Endothelial cell of umbilical vein (primary cell): ENCODE measurements around the gene ITGB3. TPM values are rescaled to one million over a fixed set of nuclear protein-coding genes. Genes with fewer than 3 reads are reported as not detected.

Source experiments
- BruUV-seq: library from RNA; stranded (reverse); fragments of 400-500 nt; replicated peaks from 2 replicates; lab custom pipeline; 2021; lab: Mats Ljungman, UMichigan
- CTCF ChIA-PET: fragments of 300-600, 350-600 bp; sonication (Branson Sonifier 250); formaldehyde crosslinking; loops from one replicate; lab custom pipeline; 2021; ENCODE audit warnings: antibody characterized with exemption, inconsistent platforms; lab: Charles Lee
- POLR2A ChIA-PET: fragments of 300-600, 350-600 bp; sonication (Branson Sonifier 250); formaldehyde crosslinking; loops from one replicate; lab custom pipeline; 2021; ENCODE audit warnings: antibody characterized with exemption, inconsistent platforms; lab: Charles Lee
- DNase-seq: peaks from one replicate; pipeline ENCODE4 v3.0.0-alpha.2; 2011; ENCODE audit warnings: low read depth, low spot score
- FAIRE-seq: peaks from 2 replicates; lab custom pipeline; 2011; peaks lifted over from hg19 to GRCh38; lab: Jason Lieb, UNC
- H2AFZ ChIP-seq: 2 replicates; pipeline ENCODE4 v1.6.0; 2012; ENCODE audit warnings: low read depth, low read length, control low read depth, inconsistent platforms
- H3K27ac ChIP-seq: 2 replicates; pipeline ENCODE4 v1.5.1; 2011; ENCODE audit warnings: low read depth, mild to moderate bottlenecking, control low read depth, low read length, moderate library complexity; ENCODE audit not compliant: insufficient read depth
- H3K27me3 ChIP-seq, 2 experiments: 2 replicates each; pipeline versions ENCODE4 v1.6.0 to v1.6.1; 2011; ENCODE audit warnings: low read length in 2 of 2, mixed read lengths in 1 of 2; ENCODE audit not compliant: control insufficient read depth in 2 of 2, insufficient read depth in 2 of 2
- H3K36me3 ChIP-seq, 2 experiments: 2 replicates in 1 of 2; 3 replicates in 1 of 2; pipeline ENCODE4 v1.5.1; 2011; ENCODE audit warnings: low read length in 2 of 2, mild to moderate bottlenecking in 1 of 2, moderate library complexity in 1 of 2; ENCODE audit not compliant: control insufficient read depth in 2 of 2, insufficient read depth in 2 of 2; ENCODE audit errors: extremely low read depth in 1 of 2
- H3K4me1 ChIP-seq: 3 replicates; pipeline ENCODE4 v1.5.1; 2011; ENCODE audit warnings: mild to moderate bottlenecking, low read length; ENCODE audit not compliant: control insufficient read depth, insufficient read depth; ENCODE audit errors: extremely low read depth
- H3K4me2 ChIP-seq: 2 replicates; pipeline ENCODE4 v1.6.1; 2011; ENCODE audit warnings: low read length, control low read depth, mixed read lengths; ENCODE audit not compliant: insufficient read depth
- H3K4me3 ChIP-seq, 3 experiments: fragments of 200-600 bp in 1 of 3; sonication (generic), shearing (Covaris generic) in 1 of 3; replicated peaks in 1 of 3; 2 replicates each; pipeline ENCODE4 v1.5.1; 2011 to 2016; ENCODE audit warnings: control low read depth in 3 of 3, low read length in 3 of 3, mild to moderate bottlenecking in 2 of 3, inconsistent platforms in 1 of 3, low read depth in 1 of 3, moderate library complexity in 1 of 3; ENCODE audit not compliant: insufficient read depth in 1 of 3
- H3K79me2 ChIP-seq: 2 replicates; pipeline ENCODE4 v1.6.0; 2012; ENCODE audit warnings: low read length, inconsistent platforms; ENCODE audit not compliant: control insufficient read depth, insufficient read depth
- H3K9ac ChIP-seq: replicated peaks from 2 replicates; pipeline ENCODE3; 2011; ENCODE audit warnings: low read length, control low read depth; ENCODE audit not compliant: insufficient read depth; ENCODE audit errors: extremely low read depth
- H3K9me1 ChIP-seq: replicated peaks from 3 replicates; pipeline ENCODE4 v1.6.0; 2011; ENCODE audit warnings: mild to moderate bottlenecking, low read length; ENCODE audit not compliant: control insufficient read depth, insufficient read depth; ENCODE audit errors: extremely low read depth
- H3K9me3 ChIP-seq: replicated peaks from 2 replicates; pipeline ENCODE4 v1.5.1; 2012; ENCODE audit warnings: low read length, inconsistent platforms; ENCODE audit not compliant: control insufficient read depth, insufficient read depth
- H4K20me1 ChIP-seq: replicated peaks from 2 replicates; pipeline ENCODE3; 2011; ENCODE audit warnings: mild to moderate bottlenecking, low read length; ENCODE audit not compliant: control insufficient read depth, insufficient read depth; ENCODE audit errors: extremely low read depth
- CTCF ChIP-seq, 2 donors: IDR thresholded peaks; 1 replicate in 1 of 2; 2 replicates in 1 of 2; pipeline ENCODE4 v1.5.1; 2011; ENCODE audit warnings: low read length in 2 of 2, mild to moderate bottlenecking in 2 of 2, moderate library complexity in 2 of 2, control low read depth in 1 of 2, inconsistent platforms in 1 of 2, low read depth in 1 of 2; ENCODE audit not compliant: insufficient read depth in 1 of 2; ENCODE audit errors: extremely low read depth in 1 of 2
- EZH2 ChIP-seq: IDR thresholded peaks from 2 replicates; pipeline ENCODE4 v1.6.1; 2012; ENCODE audit warnings: borderline replicate concordance, low read depth, mild to moderate bottlenecking, moderate library complexity, low read length, inconsistent platforms; ENCODE audit not compliant: severe bottlenecking
- FOS ChIP-seq: IDR thresholded peaks from 2 replicates; pipeline ENCODE4 v1.6.1; 2011; ENCODE audit warnings: mild to moderate bottlenecking, low read length, moderate library complexity, borderline replicate concordance; ENCODE audit not compliant: insufficient read depth
- GATA2 ChIP-seq: IDR thresholded peaks from 2 replicates; pipeline ENCODE4 v1.7.0; 2011; ENCODE audit warnings: low read depth, mild to moderate bottlenecking, moderate library complexity, mixed read lengths, low read length; ENCODE audit not compliant: insufficient read length, insufficient read depth
- JUN ChIP-seq: IDR thresholded peaks from 2 replicates; pipeline ENCODE4 v1.6.1; 2011; ENCODE audit warnings: borderline replicate concordance, low read depth; ENCODE audit not compliant: insufficient read length, insufficient read depth
- MYC ChIP-seq: IDR thresholded peaks from one replicate; pipeline ENCODE4 v1.6.1; 2011; ENCODE audit warnings: mild to moderate bottlenecking, low read depth, low read length
- POLR2A ChIP-seq: IDR thresholded peaks from 2 replicates; pipeline ENCODE4 v1.6.1; 2012; ENCODE audit warnings: low read depth, mild to moderate bottlenecking, control low read depth, low read length
- POLR2AphosphoS5 ChIP-seq: IDR thresholded peaks from 2 replicates; pipeline ENCODE4 v1.6.1; 2012; ENCODE audit warnings: low read depth, mild to moderate bottlenecking, control low read depth, low read length, moderate library complexity; ENCODE audit not compliant: insufficient read depth
- dilution Hi-C: fragments of 300-500 bp; cut with MboI; formaldehyde crosslinking; loops from one replicate; pipeline ENCODE4 v1.15.0; 2019; ENCODE audit warnings: low sequenced_read_pairs; ENCODE audit not compliant: extremely low pct_ligation_motif_present
- intact Hi-C: fragments of 100-400 bp; cut with micrococcal nuclease; formaldehyde crosslinking; loops from one replicate; pipeline ENCODE4 v1.10.0; 2022
- polyA plus RNA-seq, 4 experiments: library from polyadenylated mRNA; depleted of rRNA in 3 of 4; stranded (reverse) in 3 of 4; unstranded in 1 of 4; fragments of >200 nt; gene quantifications; 2 replicates each; pipeline versions ENCODE4 v1.2.1 to v1.2.3, GENCODE V29; 2011 to 2012; ENCODE audit warnings: missing spikeins in 1 of 4
- total RNA-seq: library from RNA; stranded (reverse); gene quantifications from 2 replicates; pipeline ENCODE4 v1.2.3, GENCODE V29; 2021
- TF ChIP-seq, protein P1 (sequence below): IDR thresholded peaks from 2 replicates; pipeline ENCODE4 v1.6.1; 2011; ENCODE audit not compliant: insufficient read depth, insufficient read length

Gene ITGB3
- total and polyA plus RNA-seq, 2 donors (not counting 3 experiments of a cell fraction or from before 2014, with no cell fraction given), result 55.8 to 60.0 TPM

GRCh38 chr17:47209499-47209898, 44.1 kb upstream of the ITGB3 start:
- dilution Hi-C loops, result no loop called here
- H3K4me2 ChIP-seq, result no peak overlapping the region
- FAIRE-seq, result no peak

DNA sequence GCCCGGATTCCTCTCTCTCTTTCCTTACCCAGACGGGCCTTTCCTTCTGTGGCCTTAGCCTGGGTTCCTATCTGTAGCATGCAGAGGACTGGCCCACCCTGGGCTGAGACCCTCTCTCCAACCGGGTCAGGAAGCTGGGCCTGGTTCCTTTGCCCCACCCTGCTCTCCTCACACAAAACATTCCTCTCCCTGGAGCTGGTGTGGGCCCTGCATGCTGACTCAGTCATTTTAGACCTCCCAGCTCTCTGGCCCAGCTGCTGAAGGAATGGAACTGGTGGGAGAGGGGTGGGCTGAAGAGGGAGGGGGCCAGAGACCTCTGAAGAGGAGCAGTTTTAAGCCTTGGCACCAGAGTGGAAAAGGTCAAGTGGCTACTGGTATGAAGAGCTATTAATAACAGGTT, 43.5 kb upstream of the ITGB3 start:
- Histone ChIP-seq H4K20me1 (no peaks in the 10 kb centered on the region), H3K4me1 (no peaks in the 10 kb centered on the region), H3K79me2 (no peaks in the 10 kb centered on the region), H2AFZ (no peak overlapping the region), H3K27me3 (no peaks in the 10 kb centered on the region), H3K36me3 (no peaks in the 10 kb centered on the region), H3K4me2 (no peak overlapping the region), H3K4me3 (no peak overlapping the region), H3K9me1 (no peaks in the 10 kb centered on the region), H3K9ac (no peak overlapping the region), H3K9me3 (no peaks in the 10 kb centered on the region), H3K27ac (no peak overlapping the region)
- DNase-seq (no peak), FAIRE-seq (no peak)
- POLR2A ChIA-PET, result no interaction called here
- no TSS peak for BruUV-seq
- CTCF ChIA-PET, result interaction anchor here (2.1 kb wide), 1 partner anchor 21 kb away, joined by 6 read pairs; the partner anchor contains the start of gene CDC27
- dilution Hi-C loops (no loop called here), intact Hi-C loops (no loop called here)
- TF ChIP-seq GATA2 (no peak), POLR2A (no peak), MYC (no peak), POLR2AphosphoS5 (no peak), JUN (no peak), EZH2 (no peak), FOS (no peak), CTCF (IDR thresholded peaks at IDR 0.05; ENCODE audit: extremely low read depth in 1 of 2, insufficient read depth in 1 of 2, low read depth in 1 of 2, low read length in 2 of 2) (no peak)
- TF ChIP-seq, protein P1, sequence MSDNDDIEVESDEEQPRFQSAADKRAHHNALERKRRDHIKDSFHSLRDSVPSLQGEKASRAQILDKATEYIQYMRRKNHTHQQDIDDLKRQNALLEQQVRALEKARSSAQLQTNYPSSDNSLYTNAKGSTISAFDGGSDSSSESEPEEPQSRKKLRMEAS, result no peak

More at GRCh38 chr17:47209499-47209898, 44.1 kb upstream of the ITGB3 start:
- H2AFZ ChIP-seq, result no peak overlapping the region
- H3K27me3 ChIP-seq, result no peaks in the 10 kb centered on the region
- POLR2A ChIA-PET, result no interaction called here
- intact Hi-C loops, result no loop called here
- no peaks in the 10 kb centered on the region for H3K79me2 ChIP-seq
- no peak overlapping the region for H3K4me3 ChIP-seq
- TF ChIP-seq GATA2 (no peak), EZH2 (no peak), MYC (no peak)
- CTCF ChIA-PET, result interaction anchor here (0.7 to 2.1 kb wide), 3 partner anchors 10 to 106 kb away, joined by 3 to 6 read pairs (median 4); partner anchors contain the start of gene CDC27
- H3K9me1 ChIP-seq, result no peaks in the 10 kb centered on the region
- no peaks in the 10 kb centered on the region for H3K4me1 ChIP-seq
- DNase-seq, result no peak
- H3K9me3 ChIP-seq, result no peaks in the 10 kb centered on the region
- no peaks in the 10 kb centered on the region for H4K20me1 ChIP-seq
- BruUV-seq, result no TSS peak
- H3K27ac ChIP-seq, result no peak overlapping the region
- no peaks in the 10 kb centered on the region for H3K36me3 ChIP-seq
- H3K9ac ChIP-seq, result no peak overlapping the region
